ENCODE data around the gene GPANK1.

GRCh38 chr6:31681135-31681671 lies 16.4 kb upstream of the GPANK1 start:
- TF ChIP-seq SUZ12 (IDR thresholded peaks at IDR 0.05) = no peak
- TF ChIP-seq FOXM1 (IDR thresholded peaks at IDR 0.05; ENCODE audit: borderline replicate concordance) = no peak
- no peak for TF ChIP-seq L3MBTL2 (conservative IDR thresholded peaks at IDR 0.05)

Data from HEK293T (cell line).